GM12878 (cell line): Measurements from ENCODE around the gene PADI3.

Source experiments
- CTCF ChIP-seq, 3 experiments: IDR thresholded peaks in 2 of 3; conservative IDR thresholded peaks in 1 of 3; 2 replicates each; pipeline ENCODE4 v1.5.1; 2011; ENCODE audit warnings: low read depth in 3 of 3, low read length in 3 of 3, mild to moderate bottlenecking in 3 of 3, control low read depth in 2 of 3, moderate library complexity in 2 of 3, inconsistent platforms in 1 of 3, mixed read lengths in 1 of 3; ENCODE audit not compliant: control insufficient read depth in 2 of 3, insufficient read depth in 1 of 3; ENCODE audit errors: extremely low read depth in 1 of 3
- EZH2 ChIP-seq: IDR thresholded peaks from 2 replicates; pipeline ENCODE4 v1.6.1; 2012; ENCODE audit warnings: low read depth, mild to moderate bottlenecking, control low read depth, inconsistent platforms, low read length, borderline replicate concordance; ENCODE audit not compliant: control insufficient read depth

- TF ChIP-seq CTCF (IDR thresholded peaks at IDR 0.05 in 2 of 3, conservative IDR thresholded peaks at IDR 0.05 in 1 of 3; ENCODE audit: control insufficient read depth in 2 of 3, extremely low read depth in 1 of 3, insufficient read depth in 1 of 3, low read depth in 3 of 3, low read length in 3 of 3) (no peak), EZH2 (no peak)
These were observed 24.2 kb downstream of the PADI3 start for GRCh38 chr1:17273096-17273495.
